GM23338 (cell line): ENCODE data around the gene ASB1. TPM values are rescaled to one million over a fixed set of nuclear protein-coding genes. Genes with fewer than 3 reads are reported as not detected.

Source experiments
- EZH2phosphoT487 ChIP-seq: fragments of 200-600 bp; sonication (generic); IDR thresholded peaks from one replicate; pipeline ENCODE4 v1.8.1; 2018; ENCODE audit warnings: antibody characterized with exemption; ENCODE audit not compliant: unreplicated experiment
- REST ChIP-seq: IDR thresholded peaks from one replicate; pipeline ENCODE4 v1.6.1; 2018; ENCODE audit warnings: antibody characterized with exemption; ENCODE audit not compliant: unreplicated experiment
- STAT1 ChIP-seq: IDR thresholded peaks from one replicate; pipeline ENCODE4 v1.6.1; 2016; ENCODE audit warnings: antibody characterized with exemption; ENCODE audit not compliant: unreplicated experiment
- ZNF462 ChIP-seq: fragments of 250-450 bp; sonication (Bioruptor Pico); IDR thresholded peaks from 2 replicates; pipeline ENCODE4 v1.5.0; 2020; ENCODE audit warnings: mild to moderate bottlenecking, moderate library complexity
- polyA plus RNA-seq: library from polyadenylated mRNA; unstranded; fragments of >200 nt; fragmentation: Nextera tagmentation; extraction: Ambion mirVana; gene quantifications from 2 replicates; pipeline ENCODE4 v1.2.1, GENCODE V29; 2016
- total RNA-seq: library from RNA; depleted of rRNA; stranded (reverse); fragments of >200 nt; shearing (Covaris generic); gene quantifications from 2 replicates; pipeline ENCODE4 v1.2.3, GENCODE V29; 2014

ASB1 gene
- total and polyA plus RNA-seq, 2 experiments from 2014 or later, result 21.5 to 23.9 TPM

- no peak for TF ChIP-seq ZNF462 (CRISPR knock-in tag)
- no peak for TF ChIP-seq STAT1
- no peak for TF ChIP-seq REST
- no peak for TF ChIP-seq EZH2phosphoT487
Measured at GRCh38 chr2:238423561-238424312, 3.0 kb upstream of the ASB1 start (continued).
